Purkinje cell (primary cell): ENCODE measurements around the gene MAP4K5. TPM values are rescaled to one million over a fixed set of nuclear protein-coding genes. Genes with fewer than 3 reads are reported as not detected.

Experiments used
- polyA plus RNA-seq: library from polyadenylated mRNA; unstranded; fragments of >200 nt; fragmentation: Nextera tagmentation; gene quantifications from 2 replicates; pipeline ENCODE4 v1.2.1, GENCODE V29; 2014

Gene MAP4K5
- polyA plus RNA-seq, result 18.4 and 25.3 TPM in 2 replicates

GRCh38 chr14:50532502-50533240, at the start of gene MAP4K5:
Gene MAP4K5 (minus strand): TSS chr14:50532569. CDS start chr14:50532049, 520 bp downstream.

GRCh38 chr14:50559990-50560930, 27.9 kb upstream of the MAP4K5 start, which contains the start of gene ATL1:
Gene ATL1 (plus strand): TSS chr14:50560145. CDS start chr14:50560266, 121 bp downstream.

GRCh38 chr14:50396631-50397389, 135.6 kb downstream of the MAP4K5 start, which contains the start of gene CDKL1:
Gene CDKL1 (minus strand): TSS chr14:50396881. CDS start chr14:50395868, 1,013 bp downstream.

Other genes with a start within 250 kb of the MAP4K5 start
- 1.7 and 3.0 TPM in 2 replicates for gene L2HGDH, start 220.3 kb downstream of the MAP4K5 start, polyA plus RNA-seq
- gene DMAC2L, start 220.2 kb downstream of the MAP4K5 start, polyA plus RNA-seq, result 88.5 and 98.7 TPM in 2 replicates
- gene CDKL1, start 135.7 kb downstream of the MAP4K5 start, polyA plus RNA-seq, result 1.8 and 2.6 TPM in 2 replicates
- gene ATL1, start 27.6 kb upstream of the MAP4K5 start, polyA plus RNA-seq, result 204 and 300 TPM in 2 replicates
- gene SAV1, start 135.7 kb upstream of the MAP4K5 start, polyA plus RNA-seq, result 13.5 and 22.6 TPM in 2 replicates